ENCODE results near the gene WSCD1.

DNA sequence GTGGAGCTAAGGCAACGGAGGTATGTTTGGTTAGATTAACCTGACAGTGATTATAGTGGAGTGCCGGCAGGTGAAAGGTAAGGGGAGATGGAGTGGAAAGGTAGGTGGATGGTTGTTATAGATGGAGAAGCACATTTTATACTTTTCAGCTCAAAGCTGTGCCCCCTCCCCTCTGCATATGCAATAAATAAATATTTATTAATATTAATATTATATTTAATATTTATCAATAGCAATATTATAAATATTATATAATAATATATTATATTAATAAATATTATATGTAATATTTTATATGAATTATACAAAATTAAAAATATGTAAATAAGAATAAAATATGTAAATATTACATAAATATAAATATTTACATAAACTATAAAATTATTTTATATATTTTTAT, 70.0 kb downstream of the WSCD1 start:
- TF ChIP-seq, protein P1, sequence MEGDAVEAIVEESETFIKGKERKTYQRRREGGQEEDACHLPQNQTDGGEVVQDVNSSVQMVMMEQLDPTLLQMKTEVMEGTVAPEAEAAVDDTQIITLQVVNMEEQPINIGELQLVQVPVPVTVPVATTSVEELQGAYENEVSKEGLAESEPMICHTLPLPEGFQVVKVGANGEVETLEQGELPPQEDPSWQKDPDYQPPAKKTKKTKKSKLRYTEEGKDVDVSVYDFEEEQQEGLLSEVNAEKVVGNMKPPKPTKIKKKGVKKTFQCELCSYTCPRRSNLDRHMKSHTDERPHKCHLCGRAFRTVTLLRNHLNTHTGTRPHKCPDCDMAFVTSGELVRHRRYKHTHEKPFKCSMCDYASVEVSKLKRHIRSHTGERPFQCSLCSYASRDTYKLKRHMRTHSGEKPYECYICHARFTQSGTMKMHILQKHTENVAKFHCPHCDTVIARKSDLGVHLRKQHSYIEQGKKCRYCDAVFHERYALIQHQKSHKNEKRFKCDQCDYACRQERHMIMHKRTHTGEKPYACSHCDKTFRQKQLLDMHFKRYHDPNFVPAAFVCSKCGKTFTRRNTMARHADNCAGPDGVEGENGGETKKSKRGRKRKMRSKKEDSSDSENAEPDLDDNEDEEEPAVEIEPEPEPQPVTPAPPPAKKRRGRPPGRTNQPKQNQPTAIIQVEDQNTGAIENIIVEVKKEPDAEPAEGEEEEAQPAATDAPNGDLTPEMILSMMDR (IDR thresholded peaks at IDR 0.05): no peak
- TF ChIP-seq POLR2A (IDR thresholded peaks at IDR 0.05): no peak

Data from adrenal gland (tissue), 5 donors.